22Rv1 (cell line): ENCODE results near the gene KHDRBS2.

Experiments
- CTCF ChIP-seq: fragments of 450-650 bp; IDR thresholded peaks from 2 replicates; pipeline ENCODE4 v1.5.1; 2017; ENCODE audit warnings: mild to moderate bottlenecking
- ZFX ChIP-seq: fragments of 450-650 bp; IDR thresholded peaks from 2 replicates; pipeline ENCODE4 v1.6.1; 2017; ENCODE audit warnings: antibody characterized with exemption, borderline replicate concordance

GRCh38 chr6:62039605-62040004 lies 246.4 kb downstream of the KHDRBS2 start:
- no peak for TF ChIP-seq CTCF
- TF ChIP-seq ZFX = no peak
